GM18519 (cell line): ENCODE measurements around the gene STK24.

Experiments used
- ATAC-seq: cut with Tn5 transposase; IDR thresholded peaks from one replicate; pipeline ENCODE4 v1.9.1; 2021; ENCODE audit warnings: mild to moderate bottlenecking, moderate library complexity; ENCODE audit not compliant: unreplicated experiment, low FRiP score

Gene STK24

GRCh38 chr13:98515818-98516465 is 61.0 kb downstream of the STK24 start:
- ATAC-seq: no peak

- ATAC-seq: no peak
Measured at GRCh38 chr13:98514288-98514687, 62.6 kb downstream of the STK24 start.

GRCh38 chr13:98513837-98514236 is 63.1 kb downstream of the STK24 start:
- ATAC-seq: no peak

GRCh38 chr13:98512774-98513665 is 63.9 kb downstream of the STK24 start:
- ATAC-seq: no peak

GRCh38 chr13:98511435-98511834 is 65.5 kb downstream of the STK24 start:
- no peak for ATAC-seq

- ATAC-seq: no peak
Measured at GRCh38 chr13:98510156-98510509, 66.8 kb downstream of the STK24 start.

GRCh38 chr13:98509271-98510155 is 67.4 kb downstream of the STK24 start:
- peak; percentile 35 for ATAC-seq

GRCh38 chr13:98508685-98509084 is 68.2 kb downstream of the STK24 start:
- no peak for ATAC-seq

- no peak for ATAC-seq
Measured at GRCh38 chr13:98508280-98508679, 68.6 kb downstream of the STK24 start.

- ATAC-seq: no peak
Measured at GRCh38 chr13:98507282-98507797, 69.6 kb downstream of the STK24 start.

GRCh38 chr13:98506728-98507230 is 70.1 kb downstream of the STK24 start:
- no peak for ATAC-seq

- ATAC-seq: no peak
Measured at GRCh38 chr13:98506322-98506721, 70.6 kb downstream of the STK24 start.

- ATAC-seq: no peak
Measured at GRCh38 chr13:98505217-98505616, 71.7 kb downstream of the STK24 start.

- ATAC-seq: peak; percentile 30
Measured at GRCh38 chr13:98504371-98504963, 72.4 kb downstream of the STK24 start.

GRCh38 chr13:98504029-98504351 is 72.9 kb downstream of the STK24 start:
- ATAC-seq: no peak

GRCh38 chr13:98503175-98504028 is 73.5 kb downstream of the STK24 start:
- ATAC-seq: no peak

GRCh38 chr13:98500963-98501421 is 75.9 kb downstream of the STK24 start:
- peak; percentile 80 for ATAC-seq

GRCh38 chr13:98496966-98497365 is 79.9 kb downstream of the STK24 start:
- no peak for ATAC-seq

- no peak for ATAC-seq
Measured at GRCh38 chr13:98496479-98496791, 80.5 kb downstream of the STK24 start.
